OCI-LY7 (cell line): ENCODE results near the gene DIAPH3.

ENCODE experiments used
- CTCF ChIP-seq: fragments of 200-600 bp; sonication (generic); conservative IDR thresholded peaks from 2 replicates; pipeline ENCODE4 v1.5.1; 2014; ENCODE audit warnings: mild to moderate bottlenecking, antibody characterized with exemption, low read length, moderate library complexity, mixed read lengths
- EZH2phosphoT487 ChIP-seq: fragments of 200-600 bp; sonication (generic); IDR thresholded peaks from 2 replicates; pipeline ENCODE4 v1.6.1; 2018; ENCODE audit warnings: low read depth, borderline replicate concordance, mild to moderate bottlenecking, mixed run types, antibody characterized with exemption, low read length, moderate library complexity, mixed read lengths

GRCh38 chr13:60201286-60201685, 37.6 kb upstream of the DIAPH3 start:
- TF ChIP-seq CTCF (no peak), EZH2phosphoT487 (no peak)
